ENCODE data around the gene AGFG2.

- TF ChIP-seq CTCF (IDR thresholded peaks at IDR 0.05; ENCODE audit: insufficient read depth, low read length) (no peak), POLR2AphosphoS5 (IDR thresholded peaks at IDR 0.05; ENCODE audit: low read depth) (no peak), GABPA (IDR thresholded peaks at IDR 0.05; ENCODE audit: low read depth) (no peak), SPI1 (IDR thresholded peaks at IDR 0.05; ENCODE audit: borderline replicate concordance, low read depth) (no peak)
- TF ChIP-seq, protein P1, sequence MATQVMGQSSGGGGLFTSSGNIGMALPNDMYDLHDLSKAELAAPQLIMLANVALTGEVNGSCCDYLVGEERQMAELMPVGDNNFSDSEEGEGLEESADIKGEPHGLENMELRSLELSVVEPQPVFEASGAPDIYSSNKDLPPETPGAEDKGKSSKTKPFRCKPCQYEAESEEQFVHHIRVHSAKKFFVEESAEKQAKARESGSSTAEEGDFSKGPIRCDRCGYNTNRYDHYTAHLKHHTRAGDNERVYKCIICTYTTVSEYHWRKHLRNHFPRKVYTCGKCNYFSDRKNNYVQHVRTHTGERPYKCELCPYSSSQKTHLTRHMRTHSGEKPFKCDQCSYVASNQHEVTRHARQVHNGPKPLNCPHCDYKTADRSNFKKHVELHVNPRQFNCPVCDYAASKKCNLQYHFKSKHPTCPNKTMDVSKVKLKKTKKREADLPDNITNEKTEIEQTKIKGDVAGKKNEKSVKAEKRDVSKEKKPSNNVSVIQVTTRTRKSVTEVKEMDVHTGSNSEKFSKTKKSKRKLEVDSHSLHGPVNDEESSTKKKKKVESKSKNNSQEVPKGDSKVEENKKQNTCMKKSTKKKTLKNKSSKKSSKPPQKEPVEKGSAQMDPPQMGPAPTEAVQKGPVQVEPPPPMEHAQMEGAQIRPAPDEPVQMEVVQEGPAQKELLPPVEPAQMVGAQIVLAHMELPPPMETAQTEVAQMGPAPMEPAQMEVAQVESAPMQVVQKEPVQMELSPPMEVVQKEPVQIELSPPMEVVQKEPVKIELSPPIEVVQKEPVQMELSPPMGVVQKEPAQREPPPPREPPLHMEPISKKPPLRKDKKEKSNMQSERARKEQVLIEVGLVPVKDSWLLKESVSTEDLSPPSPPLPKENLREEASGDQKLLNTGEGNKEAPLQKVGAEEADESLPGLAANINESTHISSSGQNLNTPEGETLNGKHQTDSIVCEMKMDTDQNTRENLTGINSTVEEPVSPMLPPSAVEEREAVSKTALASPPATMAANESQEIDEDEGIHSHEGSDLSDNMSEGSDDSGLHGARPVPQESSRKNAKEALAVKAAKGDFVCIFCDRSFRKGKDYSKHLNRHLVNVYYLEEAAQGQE (IDR thresholded peaks at IDR 0.05; ENCODE audit: insufficient replicate concordance, low read depth), result no peak
These were observed 28.8 kb downstream of the AGFG2 start for GRCh38 chr7:100567751-100568175.

Measured in HL-60 (cell line).